ENCODE results near the gene ULK1.

DNA sequence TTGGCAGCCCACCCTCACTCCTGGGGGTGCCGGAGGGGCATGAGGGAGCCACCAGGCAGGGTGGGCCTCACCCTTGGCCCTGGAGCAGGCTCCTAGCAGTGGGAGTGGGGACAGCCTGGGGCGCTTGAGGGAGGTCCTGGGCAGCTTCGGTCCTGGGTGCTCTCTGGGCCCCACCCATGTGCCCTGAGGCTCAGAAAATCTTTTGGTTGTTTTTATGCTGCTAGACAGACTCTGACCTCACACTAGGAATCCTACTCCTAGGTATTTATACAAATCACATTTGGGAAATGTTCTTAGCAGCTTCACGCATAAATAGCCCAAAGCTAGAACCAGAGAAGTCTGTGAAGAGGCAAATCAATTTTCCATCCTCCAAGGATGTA is 10.9 kb upstream of the ULK1 start:
- TF ChIP-seq, protein P1, sequence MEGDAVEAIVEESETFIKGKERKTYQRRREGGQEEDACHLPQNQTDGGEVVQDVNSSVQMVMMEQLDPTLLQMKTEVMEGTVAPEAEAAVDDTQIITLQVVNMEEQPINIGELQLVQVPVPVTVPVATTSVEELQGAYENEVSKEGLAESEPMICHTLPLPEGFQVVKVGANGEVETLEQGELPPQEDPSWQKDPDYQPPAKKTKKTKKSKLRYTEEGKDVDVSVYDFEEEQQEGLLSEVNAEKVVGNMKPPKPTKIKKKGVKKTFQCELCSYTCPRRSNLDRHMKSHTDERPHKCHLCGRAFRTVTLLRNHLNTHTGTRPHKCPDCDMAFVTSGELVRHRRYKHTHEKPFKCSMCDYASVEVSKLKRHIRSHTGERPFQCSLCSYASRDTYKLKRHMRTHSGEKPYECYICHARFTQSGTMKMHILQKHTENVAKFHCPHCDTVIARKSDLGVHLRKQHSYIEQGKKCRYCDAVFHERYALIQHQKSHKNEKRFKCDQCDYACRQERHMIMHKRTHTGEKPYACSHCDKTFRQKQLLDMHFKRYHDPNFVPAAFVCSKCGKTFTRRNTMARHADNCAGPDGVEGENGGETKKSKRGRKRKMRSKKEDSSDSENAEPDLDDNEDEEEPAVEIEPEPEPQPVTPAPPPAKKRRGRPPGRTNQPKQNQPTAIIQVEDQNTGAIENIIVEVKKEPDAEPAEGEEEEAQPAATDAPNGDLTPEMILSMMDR (IDR thresholded peaks at IDR 0.05) = no peak
- TF ChIP-seq POLR2A (IDR thresholded peaks at IDR 0.05) = no peak
